GM19324 (cell line): ENCODE measurements around the gene HSPA6.
"Not testable (repeated sequence)": the region's sequence is repeated elsewhere in the genome, so short reads cannot be mapped to it uniquely, and the experiment has no call there.

Experiments used
- ATAC-seq: cut with Tn5 transposase; IDR thresholded peaks from one replicate; pipeline ENCODE4 v1.9.1; 2021; ENCODE audit warnings: mild to moderate bottlenecking, moderate library complexity; ENCODE audit not compliant: unreplicated experiment, low FRiP score

Gene HSPA6

GRCh38 chr1:161502641-161503393, 21.5 kb upstream of the HSPA6 start:
- ATAC-seq = no peak

- no peak for ATAC-seq
Observed at GRCh38 chr1:161503394-161503748, 21.0 kb upstream of the HSPA6 start.

- ATAC-seq = no peak
Observed at GRCh38 chr1:161505686-161506085, 18.7 kb upstream of the HSPA6 start.

GRCh38 chr1:161506336-161507223, 17.8 kb upstream of the HSPA6 start:
- ATAC-seq = no peak

DNA sequence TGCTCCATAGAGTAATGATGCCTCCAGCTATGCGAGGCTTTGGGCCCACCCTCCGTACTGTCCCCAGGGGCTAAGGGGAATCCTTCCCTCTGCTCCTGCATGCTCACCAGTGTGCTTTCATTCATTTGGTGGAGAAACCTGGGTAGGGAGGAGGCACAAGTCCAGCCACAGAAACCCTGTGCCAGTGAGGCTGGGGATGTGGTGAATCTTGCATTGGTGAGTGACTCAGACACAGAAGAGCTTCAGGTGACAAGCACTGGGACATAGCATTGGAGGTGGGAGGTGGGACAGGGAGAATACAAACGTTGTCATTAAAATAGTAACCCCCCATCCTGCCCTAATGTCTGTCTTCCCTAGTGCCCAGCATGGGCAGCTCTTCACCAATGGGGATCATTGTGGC, 13.9 kb upstream of the HSPA6 start:
- no peak for ATAC-seq

- no peak for ATAC-seq
Observed at GRCh38 chr1:161511018-161511755, 13.2 kb upstream of the HSPA6 start.

GRCh38 chr1:161511756-161512060, 12.6 kb upstream of the HSPA6 start:
- ATAC-seq = no peak

DNA sequence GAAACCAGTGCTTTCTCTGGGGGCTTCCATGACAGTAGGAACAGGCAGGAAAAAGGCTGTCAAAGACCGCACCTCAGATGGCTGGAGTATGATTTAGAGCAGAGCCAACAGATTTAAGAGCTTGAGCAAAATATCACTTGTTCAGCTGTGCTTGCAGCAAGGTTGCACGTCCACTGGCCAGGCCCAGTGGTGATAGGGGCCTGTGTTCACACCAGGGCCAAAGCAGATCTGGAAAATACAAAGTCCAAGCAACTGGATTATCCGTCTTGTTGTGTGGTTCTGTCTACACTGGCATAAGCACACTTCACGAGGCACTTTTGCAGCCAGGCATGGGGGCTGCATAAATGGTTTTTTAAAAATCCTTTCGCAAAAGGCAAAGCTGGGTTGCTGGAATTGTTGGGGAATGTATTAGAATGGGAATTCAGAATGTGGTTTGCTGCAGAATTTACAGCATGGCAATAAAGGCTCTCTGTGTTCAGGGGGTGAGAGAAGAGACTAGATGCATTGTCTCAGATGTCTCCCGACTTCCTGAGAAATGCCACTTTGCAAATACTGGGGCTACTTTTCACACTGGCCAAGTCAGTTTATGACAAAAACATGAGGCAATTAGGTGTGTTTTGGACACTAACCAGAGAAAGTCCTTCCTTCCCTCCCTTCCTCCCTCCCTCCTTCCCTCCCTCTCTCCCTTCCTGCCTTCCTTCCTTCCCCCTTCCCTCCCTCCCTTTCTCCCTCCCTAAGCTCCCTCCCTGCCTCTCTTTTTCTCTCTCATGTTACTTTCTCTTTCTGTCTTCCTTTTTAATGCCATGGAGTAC, 11.5 kb upstream of the HSPA6 start:
- not testable (repeated sequence) for ATAC-seq

GRCh38 chr1:161513448-161513780, 10.9 kb upstream of the HSPA6 start:
- not testable (repeated sequence) for ATAC-seq

DNA sequence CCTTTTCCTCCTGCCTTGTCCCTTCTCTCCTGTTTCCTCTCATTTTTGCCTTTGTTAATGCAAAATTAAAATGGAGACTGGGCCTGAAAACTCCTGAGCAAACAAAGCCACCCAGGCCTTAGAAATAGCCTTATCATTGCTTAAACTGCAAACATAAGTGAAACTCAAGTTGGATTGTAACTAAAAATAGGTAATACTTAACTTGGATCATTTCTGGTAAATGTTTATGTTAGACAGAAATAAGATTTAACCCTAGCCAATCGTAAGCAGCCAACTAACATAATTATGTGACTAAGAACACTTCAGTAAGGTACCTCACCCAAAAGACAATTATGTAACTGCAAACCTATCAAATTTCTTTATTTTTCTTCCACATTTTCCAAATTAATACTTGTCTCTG, 10.4 kb upstream of the HSPA6 start:
- ATAC-seq = not testable (repeated sequence)

DNA sequence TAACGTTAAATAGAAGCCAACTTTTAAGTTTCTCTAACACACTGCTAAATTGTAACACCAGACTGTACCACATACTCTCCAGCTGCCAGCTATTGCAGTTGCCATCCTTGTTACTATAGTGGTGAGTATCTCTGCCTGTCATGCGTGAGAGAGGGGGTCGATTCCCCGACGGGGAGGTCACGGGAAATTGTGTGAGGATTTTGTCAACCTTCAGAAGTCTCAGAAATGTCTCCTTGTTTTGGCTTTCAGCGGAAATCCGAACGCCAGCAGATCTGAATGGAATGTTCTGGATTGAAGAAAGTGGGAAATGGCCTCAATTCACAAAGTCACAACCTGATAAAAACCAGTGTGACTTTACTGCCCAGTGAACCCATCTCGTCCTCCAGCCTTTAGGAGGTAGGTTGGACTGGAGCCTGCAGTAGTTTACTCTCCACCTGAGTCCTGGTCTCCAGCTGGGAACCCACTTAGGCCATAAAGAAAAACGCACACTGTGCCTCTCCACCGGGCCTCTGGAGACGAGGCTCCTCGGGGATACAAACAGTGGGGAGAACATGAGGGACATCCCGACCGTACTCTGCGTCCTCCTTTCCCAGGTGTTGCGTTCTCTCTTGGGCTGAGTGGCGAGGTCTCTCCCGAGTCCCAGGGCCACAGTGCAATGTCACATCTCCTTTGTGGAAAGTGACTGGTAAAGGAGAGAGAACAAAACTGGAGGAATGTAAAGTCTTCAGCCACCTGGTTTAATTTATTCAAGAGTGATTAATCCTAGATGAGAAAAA, 1.1 kb upstream of the HSPA6 start:
- ATAC-seq = not testable (repeated sequence)

GRCh38 chr1:161524742-161525291, 477 bp downstream of the HSPA6 start:
- ATAC-seq = not testable (repeated sequence)

DNA sequence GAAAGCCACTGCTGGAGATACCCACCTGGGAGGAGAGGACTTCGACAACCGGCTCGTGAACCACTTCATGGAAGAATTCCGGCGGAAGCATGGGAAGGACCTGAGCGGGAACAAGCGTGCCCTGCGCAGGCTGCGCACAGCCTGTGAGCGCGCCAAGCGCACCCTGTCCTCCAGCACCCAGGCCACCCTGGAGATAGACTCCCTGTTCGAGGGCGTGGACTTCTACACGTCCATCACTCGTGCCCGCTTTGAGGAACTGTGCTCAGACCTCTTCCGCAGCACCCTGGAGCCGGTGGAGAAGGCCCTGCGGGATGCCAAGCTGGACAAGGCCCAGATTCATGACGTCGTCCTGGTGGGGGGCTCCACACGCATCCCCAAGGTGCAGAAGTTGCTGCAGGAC, 981 bp downstream of the HSPA6 start:
- not testable (repeated sequence) for ATAC-seq

- not testable (repeated sequence) for ATAC-seq
Observed at GRCh38 chr1:161525918-161526317, 1.6 kb downstream of the HSPA6 start.

- ATAC-seq = not testable (repeated sequence)
Observed at GRCh38 chr1:161528550-161528949, 4.2 kb downstream of the HSPA6 start.

- not testable (repeated sequence) for ATAC-seq
Observed at GRCh38 chr1:161529463-161530104, 5.2 kb downstream of the HSPA6 start.

DNA sequence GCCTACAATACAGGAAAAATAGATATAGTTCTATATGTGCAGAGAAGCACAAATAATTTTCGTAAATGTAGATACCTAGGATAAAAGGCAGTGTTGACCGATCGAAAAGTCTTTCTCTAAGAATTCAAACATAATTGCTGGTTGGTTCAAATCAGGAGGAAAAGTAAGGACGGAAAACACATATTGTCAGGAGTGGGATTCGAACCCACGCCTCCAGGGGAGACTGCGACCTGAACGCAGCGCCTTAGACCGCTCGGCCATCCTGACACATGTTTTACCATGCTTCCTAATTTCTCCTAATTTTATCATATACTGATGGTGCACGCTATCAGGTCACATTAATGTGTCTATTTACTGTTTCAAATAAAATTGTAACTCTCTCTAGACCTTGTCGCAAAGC, 5.8 kb downstream of the HSPA6 start:
- peak; percentile 39 for ATAC-seq

GRCh38 chr1:161530671-161531641, 6.6 kb downstream of the HSPA6 start:
- peak; percentile 68 for ATAC-seq
